ENCODE data around the gene TRAK2. TPM values are rescaled to one million over a fixed set of nuclear protein-coding genes. Genes with fewer than 3 reads are reported as not detected.

Gene TRAK2
- total RNA-seq, 1 experiment from 2014 or later = 12.8 TPM

DNA sequence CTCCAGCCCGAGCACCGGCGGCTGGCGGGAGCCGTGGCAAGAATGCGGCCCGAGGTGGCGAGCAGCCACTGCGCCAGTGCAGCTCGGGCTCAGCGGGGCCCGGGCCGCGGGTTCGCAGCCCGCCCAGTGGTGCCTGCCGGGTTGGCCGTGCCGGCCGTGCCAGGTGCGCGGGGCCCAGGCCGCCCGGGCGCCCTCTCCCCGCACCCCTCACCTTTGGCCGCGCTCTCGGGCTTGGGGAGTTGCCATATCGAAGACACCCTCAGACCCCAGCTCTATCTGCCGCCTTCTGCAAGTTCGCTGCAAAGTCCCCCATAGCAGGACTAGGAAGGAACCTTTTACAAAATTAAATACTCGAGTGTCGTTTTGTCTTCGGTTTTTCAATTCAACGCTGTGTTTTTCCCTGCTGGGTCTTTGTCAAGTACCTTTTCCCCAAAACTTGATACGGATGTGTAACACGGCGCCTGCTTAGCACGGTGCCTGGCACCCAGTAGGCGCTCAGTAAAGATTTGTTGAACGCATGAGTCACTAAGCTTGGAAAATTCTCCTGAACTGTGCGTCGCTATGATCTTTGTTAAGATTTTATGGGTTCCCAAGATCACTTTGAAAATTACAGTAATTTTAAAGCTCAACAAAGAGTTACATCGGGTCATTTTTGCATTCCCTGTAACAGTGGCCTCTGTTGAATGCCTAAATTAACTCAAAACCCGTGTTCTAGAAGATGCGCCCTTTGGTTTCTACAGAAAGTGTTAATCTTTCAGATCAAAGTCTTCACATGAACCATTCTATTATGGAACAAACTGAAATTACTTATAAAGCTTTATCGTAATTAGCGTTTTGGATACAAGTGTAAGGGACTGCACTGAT, 1.0 kb upstream of the TRAK2 start:
- DNase-seq (ENCODE audit: low spot score) = no peak
- ChIA-PET CTCF (interaction anchor here (0.6 to 1.7 kb wide), 3 partner anchors 36 to 220 kb away, joined by 3 to 8 read pairs (median 3); no protein-coding TSS in a partner anchor), POLR2A (interaction anchor here (1.0 kb wide), 1 partner anchor 15 kb away, joined by 3 read pairs; no protein-coding TSS in a partner anchor)
- no peaks in the 10 kb centered on the region for H3K9me3 Mint-ChIP-seq
- TF ChIP-seq MAX (CRISPR knock-in tag; IDR thresholded peaks at IDR 0.05) (no peak; the same call in 1 of the 2 replicates), CBFB (CRISPR knock-in tag; IDR thresholded peaks at IDR 0.05; ENCODE audit: low read depth) (peak; percentile 58; the same call in 1 of the 2 replicates), KAT7 (CRISPR knock-in tag; IDR thresholded peaks at IDR 0.05; ENCODE audit: borderline replicate concordance) (no peak), FOXP1 (CRISPR knock-in tag; IDR thresholded peaks at IDR 0.05; ENCODE audit: borderline replicate concordance) (0 out of 2 replicates have a peak, but pooled peaks have one; percentile 45)
- no peak; the same call in 1 of the 2 replicates for ATAC-seq
- peaks cover 17% of the 10 kb centered on the region for H3K4me1 Mint-ChIP-seq
- no peaks in the 10 kb centered on the region for H3K36me3 Mint-ChIP-seq
- H3K27ac Mint-ChIP-seq = peak overlapping the region; percentile 93
- peak overlapping the region; percentile 91 for H3K4me3 Mint-ChIP-seq
- no peaks in the 10 kb centered on the region; the same call in 1 of the 2 replicates for H3K27me3 Mint-ChIP-seq (ENCODE audit: low read depth)

DNA sequence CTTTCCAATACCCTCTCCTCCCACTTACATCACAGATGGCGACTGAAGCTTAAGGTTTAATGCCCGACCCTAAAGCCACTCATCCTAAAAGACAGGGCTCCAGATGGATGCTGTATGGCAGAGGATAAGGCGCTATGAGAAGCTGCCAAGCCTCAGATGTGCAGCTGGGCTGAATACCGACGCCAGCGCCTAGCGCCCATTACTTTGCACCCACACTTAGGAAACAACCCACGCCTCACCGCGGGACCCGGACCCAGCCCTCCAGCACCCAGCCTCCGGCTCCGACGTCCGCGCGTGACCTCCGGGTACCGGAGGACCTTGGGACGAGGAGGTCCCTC, 335 bp downstream of the TRAK2 start:
- Mint-ChIP-seq H3K9me3 (no peaks in the 10 kb centered on the region), H3K27me3 (ENCODE audit: low read depth) (no peaks in the 10 kb centered on the region; the same call in 1 of the 2 replicates), H3K36me3 (no peaks in the 10 kb centered on the region), H3K4me1 (peaks cover 17% of the 10 kb centered on the region), H3K4me3 (peak overlapping the region; percentile 96), H3K27ac (peak overlapping the region; percentile 86)
- DNase-seq (ENCODE audit: low spot score) (no peak), ATAC-seq (peak; percentile 5)
- ChIA-PET CTCF (interaction anchor here (0.6 to 1.7 kb wide), 5 partner anchors 25 to 325 kb away, joined by 3 to 8 read pairs (median 3); no protein-coding TSS in a partner anchor), POLR2A (interaction anchor here (0.6 to 0.7 kb wide), 2 partner anchors 38 to 90 kb away, joined by 3 read pairs; no protein-coding TSS in a partner anchor)
- TF ChIP-seq ELF4 (CRISPR knock-in tag; IDR thresholded peaks at IDR 0.05; ENCODE audit: low read depth) = no peak
- TF ChIP-seq, protein P1, sequence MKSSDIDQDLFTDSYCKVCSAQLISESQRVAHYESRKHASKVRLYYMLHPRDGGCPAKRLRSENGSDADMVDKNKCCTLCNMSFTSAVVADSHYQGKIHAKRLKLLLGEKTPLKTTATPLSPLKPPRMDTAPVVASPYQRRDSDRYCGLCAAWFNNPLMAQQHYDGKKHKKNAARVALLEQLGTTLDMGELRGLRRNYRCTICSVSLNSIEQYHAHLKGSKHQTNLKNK (CRISPR knock-in tag; IDR thresholded peaks at IDR 0.05) = no peak

GRCh38 chr2:201448701-201449100, 2.6 kb downstream of the TRAK2 start:
- no peak for DNase-seq (ENCODE audit: low spot score)
- Mint-ChIP-seq H3K27me3 (ENCODE audit: low read depth) (no peaks in the 10 kb centered on the region; the same call in 1 of the 2 replicates), H3K27ac (no peak overlapping the region), H3K9me3 (no peaks in the 10 kb centered on the region), H3K36me3 (no peaks in the 10 kb centered on the region), H3K4me1 (peaks cover 17% of the 10 kb centered on the region), H3K4me3 (no peak overlapping the region)
- CTCF ChIA-PET = no interaction called here
- TF ChIP-seq TEAD1 (CRISPR knock-in tag; IDR thresholded peaks at IDR 0.05) (no peak), ZBTB43 (CRISPR knock-in tag; IDR thresholded peaks at IDR 0.05) (no peak), CDX4 (CRISPR knock-in tag; IDR thresholded peaks at IDR 0.05; ENCODE audit: borderline replicate concordance) (no peak)
- POLR2A ChIA-PET = interaction anchor here (0.6 kb wide), 2 partner anchors 47 to 334 kb away, joined by 3 to 4 read pairs; no protein-coding TSS in a partner anchor
- ATAC-seq = no peak

DNA sequence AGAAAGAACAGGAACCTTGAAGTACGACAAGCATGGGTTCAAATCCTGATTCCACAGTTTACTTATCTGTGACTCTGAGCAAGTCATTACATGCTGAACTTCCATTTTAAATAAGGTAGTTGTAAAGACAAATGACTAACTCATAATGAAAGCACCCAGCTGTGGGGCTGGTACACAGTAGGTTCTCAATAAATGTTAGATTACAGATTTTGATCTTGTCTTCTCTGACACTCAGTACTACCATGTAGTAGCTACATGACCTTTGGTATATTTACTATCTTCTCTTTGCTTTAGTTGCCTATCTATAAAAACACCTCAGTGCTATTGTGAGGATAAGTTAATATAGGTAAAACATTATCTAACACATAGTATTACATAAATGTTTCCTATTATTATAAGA, 3.2 kb downstream of the TRAK2 start:
- no peak overlapping the region for H3K27ac Mint-ChIP-seq
- H3K4me1 Mint-ChIP-seq = peaks cover 12% of the 10 kb centered on the region
- no peaks in the 10 kb centered on the region for H3K36me3 Mint-ChIP-seq
- no peaks in the 10 kb centered on the region for H3K27me3 Mint-ChIP-seq (ENCODE audit: low read depth)
- DNase-seq (ENCODE audit: low spot score) = no peak
- no peak for ATAC-seq
- H3K9me3 Mint-ChIP-seq = no peaks in the 10 kb centered on the region
- H3K4me3 Mint-ChIP-seq = no peak overlapping the region
- ChIA-PET POLR2A (no interaction called here), CTCF (no interaction called here)
- TF ChIP-seq TCF7 (CRISPR knock-in tag; IDR thresholded peaks at IDR 0.05; ENCODE audit: low read depth) = no peak
- TF ChIP-seq KAT7 (CRISPR knock-in tag; IDR thresholded peaks at IDR 0.05; ENCODE audit: borderline replicate concordance) = no peak
- no peak for TF ChIP-seq ZNF416 (CRISPR knock-in tag; IDR thresholded peaks at IDR 0.05)
- no peak for TF ChIP-seq GRHL2 (CRISPR knock-in tag; IDR thresholded peaks at IDR 0.05; ENCODE audit: insufficient replicate concordance, severe bottlenecking)
- TF ChIP-seq ZNF425 (CRISPR knock-in tag; conservative IDR thresholded peaks at IDR 0.05) = no peak
- no peak for TF ChIP-seq TP53 (CRISPR knock-in tag; IDR thresholded peaks at IDR 0.05)
- TF ChIP-seq GTF2I (CRISPR knock-in tag; conservative IDR thresholded peaks at IDR 0.05) = no peak
- TF ChIP-seq, protein P2, sequence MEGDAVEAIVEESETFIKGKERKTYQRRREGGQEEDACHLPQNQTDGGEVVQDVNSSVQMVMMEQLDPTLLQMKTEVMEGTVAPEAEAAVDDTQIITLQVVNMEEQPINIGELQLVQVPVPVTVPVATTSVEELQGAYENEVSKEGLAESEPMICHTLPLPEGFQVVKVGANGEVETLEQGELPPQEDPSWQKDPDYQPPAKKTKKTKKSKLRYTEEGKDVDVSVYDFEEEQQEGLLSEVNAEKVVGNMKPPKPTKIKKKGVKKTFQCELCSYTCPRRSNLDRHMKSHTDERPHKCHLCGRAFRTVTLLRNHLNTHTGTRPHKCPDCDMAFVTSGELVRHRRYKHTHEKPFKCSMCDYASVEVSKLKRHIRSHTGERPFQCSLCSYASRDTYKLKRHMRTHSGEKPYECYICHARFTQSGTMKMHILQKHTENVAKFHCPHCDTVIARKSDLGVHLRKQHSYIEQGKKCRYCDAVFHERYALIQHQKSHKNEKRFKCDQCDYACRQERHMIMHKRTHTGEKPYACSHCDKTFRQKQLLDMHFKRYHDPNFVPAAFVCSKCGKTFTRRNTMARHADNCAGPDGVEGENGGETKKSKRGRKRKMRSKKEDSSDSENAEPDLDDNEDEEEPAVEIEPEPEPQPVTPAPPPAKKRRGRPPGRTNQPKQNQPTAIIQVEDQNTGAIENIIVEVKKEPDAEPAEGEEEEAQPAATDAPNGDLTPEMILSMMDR (IDR thresholded peaks at IDR 0.05) = no peak
- TF ChIP-seq CDX4 (CRISPR knock-in tag; IDR thresholded peaks at IDR 0.05; ENCODE audit: borderline replicate concordance) = no peak

All from WTC11 (cell line).